T-helper 2 cell (primary cell): Measurements from ENCODE around the gene STK39.

Source experiments
- DNase-seq, 5 experiments: peaks; one replicate each; pipeline versions ENCODE4 v3.0.0 to v3.0.0-alpha.2; 2012 to 2022

STK39 gene

GRCh38 chr2:168081452-168081851, 165.9 kb downstream of the STK39 start:
- peak in 1 of 5 experiments; percentile 21 for DNase-seq

DNA sequence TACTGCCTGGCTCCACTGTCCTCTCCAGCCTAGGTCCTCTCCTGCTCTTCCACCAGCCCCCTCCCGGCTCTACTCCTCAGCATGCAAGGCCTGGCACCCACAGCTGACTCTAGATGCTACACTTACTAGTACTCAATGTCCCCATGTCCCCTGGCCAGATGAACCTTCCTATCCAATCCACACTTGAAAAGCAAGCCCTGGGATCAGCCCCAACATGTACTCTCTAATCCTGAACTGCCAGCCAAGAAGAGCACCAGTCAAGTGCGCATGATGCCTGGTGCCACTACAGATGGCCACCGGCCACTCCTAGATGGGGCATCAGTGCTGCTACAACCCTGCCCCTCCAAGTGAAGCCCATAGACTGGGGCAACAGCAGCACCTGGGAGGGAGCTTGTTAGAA, 168.2 kb downstream of the STK39 start:
- no peak for DNase-seq

DNA sequence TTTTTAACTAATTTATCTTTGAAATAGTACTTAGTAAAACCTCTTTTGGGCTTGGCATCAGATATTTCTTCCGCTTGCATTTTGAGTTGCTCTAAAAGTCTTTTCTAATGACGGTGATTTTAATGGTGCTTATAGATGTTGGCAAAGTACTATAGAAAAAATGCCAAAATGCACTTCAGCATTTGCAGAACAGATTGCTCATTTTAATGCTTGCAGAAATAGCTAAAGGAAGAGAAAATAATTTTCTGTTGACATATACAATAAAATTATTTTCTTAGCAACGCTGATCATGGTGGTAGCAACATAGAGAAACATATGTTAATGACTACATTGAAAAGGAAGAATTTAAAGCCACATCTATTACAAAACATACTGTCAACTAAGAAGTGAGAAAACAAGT, 170.7 kb downstream of the STK39 start:
- DNase-seq: no peak

- no peak for DNase-seq
Measured at GRCh38 chr2:168075446-168075845, 171.9 kb downstream of the STK39 start.

DNA sequence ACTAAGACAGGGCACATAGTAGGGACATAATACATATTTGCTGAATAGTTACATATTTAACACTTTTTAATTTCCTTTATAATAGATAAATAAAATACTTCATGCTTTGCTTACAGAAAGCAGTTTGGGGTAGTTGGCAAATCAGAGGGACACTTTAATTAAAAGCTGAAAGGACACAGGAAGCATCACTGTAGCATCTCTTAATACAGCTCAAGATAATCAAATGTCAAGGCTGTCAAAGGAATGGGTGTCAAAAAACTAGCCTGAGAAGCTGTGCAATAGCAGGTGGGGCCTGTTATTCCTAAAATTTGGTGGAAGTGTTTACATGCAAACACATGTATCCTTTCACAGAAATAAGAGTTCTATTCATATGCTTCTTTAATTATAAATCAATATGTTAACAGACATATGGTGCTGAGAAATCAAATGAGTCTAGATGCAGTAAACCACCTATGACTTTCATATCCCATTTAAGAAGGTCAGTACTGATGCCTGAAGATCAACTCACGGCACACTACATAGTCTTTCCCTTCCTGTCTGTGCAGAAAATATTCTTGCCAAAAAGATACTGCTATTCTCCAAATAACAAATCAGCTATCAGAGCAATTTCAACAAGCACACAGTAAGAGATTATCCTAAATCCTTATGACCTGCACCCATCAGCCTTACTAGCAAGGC, 174.6 kb downstream of the STK39 start:
- DNase-seq: no peak

DNA sequence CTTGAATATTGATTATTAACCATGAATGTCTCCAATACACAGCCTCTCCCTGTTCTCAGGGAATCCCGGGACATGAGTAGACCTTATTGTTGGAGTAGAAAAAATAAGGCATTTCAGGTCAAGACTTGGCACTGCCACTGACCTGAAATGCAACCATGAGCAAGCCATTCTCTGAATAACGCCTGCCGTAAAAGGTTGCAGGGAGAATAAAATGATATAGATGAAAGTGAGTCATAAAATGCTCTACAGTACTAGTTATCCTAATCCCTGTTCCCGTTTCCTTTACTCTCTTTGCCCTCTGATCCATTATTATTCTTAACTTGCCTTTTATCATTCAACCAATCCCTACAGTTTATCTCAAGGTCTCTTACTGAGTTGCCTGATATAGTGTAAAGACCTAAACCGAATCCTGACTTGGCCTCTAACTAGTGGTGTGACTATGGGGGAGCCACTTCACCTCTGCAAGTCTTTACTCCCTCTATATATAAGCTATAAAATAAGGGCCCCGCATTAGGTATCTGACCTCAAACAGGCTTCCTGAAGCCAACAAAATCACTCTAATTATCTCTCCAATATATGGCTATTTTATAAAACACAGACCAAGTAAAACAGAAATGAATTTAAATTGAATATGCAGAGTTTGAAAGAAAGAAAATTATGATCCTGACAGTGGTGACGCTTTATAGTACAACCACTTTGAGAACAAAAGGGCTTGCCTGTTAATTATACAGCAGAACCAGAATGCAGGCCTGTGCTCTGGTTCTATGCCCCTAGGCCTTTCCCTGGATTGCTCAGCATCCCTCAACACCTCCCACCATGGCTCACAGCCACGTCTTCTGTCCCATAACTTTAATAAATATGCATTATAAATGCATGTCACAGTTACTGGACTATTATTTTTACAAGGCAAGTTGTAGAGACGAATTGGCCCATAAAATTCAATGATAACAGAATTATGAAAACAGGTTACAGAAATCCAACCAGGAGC, 183.1 kb downstream of the STK39 start:
- no peak for DNase-seq

DNA sequence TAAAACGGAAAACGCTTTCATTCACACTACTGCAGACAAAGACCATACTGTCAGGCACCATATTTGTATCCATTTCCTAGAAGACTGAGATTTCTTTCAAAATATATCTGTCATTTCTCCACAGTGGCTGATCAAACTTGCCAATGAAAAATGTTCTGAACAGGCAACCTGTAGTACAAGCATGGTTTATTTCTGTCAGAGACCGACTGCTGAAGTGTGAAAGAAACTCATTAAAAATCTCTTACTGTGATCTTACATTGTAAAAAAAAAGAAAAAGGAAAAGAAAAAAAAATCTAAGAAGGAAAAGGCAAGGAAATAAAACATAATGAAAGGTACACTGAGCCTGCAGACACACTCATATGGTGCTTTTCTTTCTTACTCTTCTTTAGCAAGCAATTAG, 184.5 kb downstream of the STK39 start:
- no peak for DNase-seq

- DNase-seq: no peak
Measured at GRCh38 chr2:168062054-168062453, 185.3 kb downstream of the STK39 start.

GRCh38 chr2:168060986-168061750, 186.2 kb downstream of the STK39 start:
- no peak for DNase-seq

GRCh38 chr2:168059758-168060157, 187.6 kb downstream of the STK39 start:
- DNase-seq: no peak

DNA sequence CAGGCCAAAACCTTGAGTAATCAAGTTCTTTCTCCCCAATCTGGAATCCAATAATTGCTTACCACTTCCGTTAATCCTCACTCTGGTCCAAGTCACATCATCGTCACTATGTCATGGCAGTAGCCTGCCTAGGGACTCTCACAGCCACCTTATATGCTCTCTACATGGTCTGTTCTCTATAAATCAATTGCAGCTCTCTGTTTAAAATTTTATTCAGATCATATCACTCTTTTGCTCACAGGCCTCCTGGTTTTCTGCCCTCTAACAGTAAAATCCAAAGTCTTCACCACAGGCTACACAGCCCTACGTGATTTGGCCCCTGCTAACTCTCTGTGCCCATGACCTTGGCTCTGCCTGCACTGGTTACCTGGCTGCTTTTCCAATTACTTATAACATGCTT, 188.7 kb downstream of the STK39 start:
- no peak for DNase-seq

DNA sequence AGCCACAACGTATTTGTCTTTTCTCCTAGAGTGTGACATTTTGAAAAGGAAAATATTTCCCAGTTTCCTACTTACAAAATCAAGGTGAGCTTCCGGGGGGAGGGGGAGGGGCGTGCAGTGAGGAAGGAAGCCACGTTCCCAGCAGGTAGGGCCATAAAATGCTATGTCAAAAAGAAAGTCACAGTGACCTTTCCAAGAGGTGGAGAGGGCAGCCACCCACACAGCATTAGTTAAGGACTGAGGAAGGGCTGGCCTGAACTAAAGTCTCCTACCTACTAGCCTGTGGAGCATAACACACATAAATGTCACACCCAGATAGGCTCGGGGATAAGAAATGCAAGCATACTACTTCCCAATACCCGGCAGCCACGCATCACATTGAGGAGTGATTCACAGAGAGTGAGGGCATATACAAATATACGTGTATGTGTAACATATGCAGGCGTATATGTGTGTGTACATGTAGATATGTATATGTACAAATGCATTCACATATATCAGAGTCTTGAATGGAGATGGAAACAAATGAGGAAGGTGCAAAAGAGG, 191.1 kb downstream of the STK39 start:
- DNase-seq: no peak

DNA sequence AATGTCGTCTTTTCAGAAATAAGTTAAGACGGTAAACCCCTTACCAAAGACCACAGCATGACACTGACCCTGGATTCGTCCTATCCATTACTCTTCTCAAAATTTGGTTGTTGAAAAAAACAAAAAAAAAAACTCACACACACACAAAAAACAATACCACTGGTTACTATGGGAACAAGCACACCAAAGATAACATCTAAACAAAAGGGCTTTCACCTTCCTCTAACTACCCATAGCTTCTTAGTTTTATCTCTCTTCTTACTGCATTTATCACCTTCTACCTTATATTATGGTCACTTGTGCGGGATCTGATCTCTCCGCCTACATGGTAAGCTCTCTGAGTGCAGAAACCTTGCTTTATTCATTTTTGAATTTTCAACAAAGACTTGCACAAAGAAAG, 192.7 kb downstream of the STK39 start:
- peak in 1 of 5 experiments; percentile 66 for DNase-seq

DNA sequence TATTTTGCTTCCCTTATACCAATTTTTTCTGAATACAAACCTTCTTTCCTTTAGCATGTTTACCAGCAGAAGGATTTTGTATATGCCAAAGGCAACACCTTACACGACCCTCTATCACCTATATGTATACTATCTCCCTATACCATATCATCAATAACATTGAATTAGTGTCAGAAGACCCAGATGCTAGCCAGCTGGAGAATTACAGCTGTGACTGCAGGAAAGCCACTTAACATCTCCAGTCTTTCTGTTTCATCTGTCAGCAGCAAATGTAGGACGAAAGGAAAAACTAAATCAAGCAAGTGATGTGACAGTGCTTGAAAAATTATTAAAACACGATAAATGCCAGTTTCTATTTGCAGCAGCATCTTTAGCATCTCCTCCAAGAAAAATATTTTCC, 193.7 kb downstream of the STK39 start:
- no peak for DNase-seq

- no peak for DNase-seq
Measured at GRCh38 chr2:168052773-168053172, 194.6 kb downstream of the STK39 start.

GRCh38 chr2:168050377-168050776, 197.0 kb downstream of the STK39 start:
- DNase-seq: no peak

DNA sequence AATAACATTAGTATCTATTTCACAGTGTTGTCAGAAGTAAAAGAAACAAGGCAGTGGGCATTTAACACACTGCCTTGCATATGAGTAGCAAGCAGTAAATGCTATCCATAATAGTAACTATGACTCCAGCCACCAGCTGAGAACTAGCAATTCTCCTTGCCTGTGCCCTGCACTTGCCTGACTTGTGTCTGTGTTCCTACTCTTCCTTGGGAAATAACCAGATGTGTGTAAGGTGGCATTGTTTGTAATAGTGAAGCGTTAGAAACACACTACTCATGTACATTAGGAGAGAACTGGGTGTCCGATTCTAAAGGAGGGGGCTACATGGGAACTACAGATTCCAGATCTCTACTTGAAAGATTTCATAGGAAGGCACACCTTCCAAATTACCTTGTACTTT, 197.8 kb downstream of the STK39 start:
- no peak for DNase-seq

DNA sequence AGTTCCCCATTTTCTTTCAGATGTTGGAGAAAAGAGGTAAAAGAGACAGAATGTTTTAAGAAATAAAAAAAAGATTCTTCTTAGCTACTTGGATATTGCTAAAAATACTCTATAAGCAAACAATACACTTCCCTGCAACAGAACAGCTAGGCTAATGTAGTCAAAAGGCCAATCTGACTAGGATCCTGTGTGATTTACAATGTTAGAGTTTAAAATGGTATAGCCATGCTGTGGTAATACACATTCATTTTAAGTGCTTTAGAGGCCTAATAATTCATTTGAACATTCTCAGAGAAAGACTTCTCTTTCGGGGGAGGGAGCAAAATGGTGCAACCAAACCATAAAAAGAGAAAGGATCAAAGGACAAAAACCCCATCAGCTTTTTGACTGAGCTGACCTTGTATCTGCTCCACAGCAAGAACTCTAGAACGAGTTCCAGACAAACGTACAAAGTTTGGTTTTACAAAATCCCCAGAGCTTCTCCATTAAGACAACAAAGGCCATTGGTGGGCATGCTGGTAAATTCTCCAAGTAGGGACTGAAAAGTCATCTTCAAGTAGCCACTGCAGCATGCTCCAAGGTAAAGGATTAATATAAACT, 200.2 kb downstream of the STK39 start:
- no peak for DNase-seq

- DNase-seq: no peak
Measured at GRCh38 chr2:168044579-168044978, 202.8 kb downstream of the STK39 start.

- no peak for DNase-seq
Measured at GRCh38 chr2:168044176-168044575, 203.2 kb downstream of the STK39 start.

GRCh38 chr2:168042127-168042824, 205.1 kb downstream of the STK39 start:
- DNase-seq: peak in 1 of 5 experiments; percentile 54

- DNase-seq: peak in 1 of 5 experiments; percentile 72
Measured at GRCh38 chr2:168039881-168040280, 207.5 kb downstream of the STK39 start.
